ENCODE measurements around the gene TBC1D14.
A peak's percentile ranks its signal among the peaks of the same experiment; 100 is the strongest.

The TBC1D14 gene

DNA sequence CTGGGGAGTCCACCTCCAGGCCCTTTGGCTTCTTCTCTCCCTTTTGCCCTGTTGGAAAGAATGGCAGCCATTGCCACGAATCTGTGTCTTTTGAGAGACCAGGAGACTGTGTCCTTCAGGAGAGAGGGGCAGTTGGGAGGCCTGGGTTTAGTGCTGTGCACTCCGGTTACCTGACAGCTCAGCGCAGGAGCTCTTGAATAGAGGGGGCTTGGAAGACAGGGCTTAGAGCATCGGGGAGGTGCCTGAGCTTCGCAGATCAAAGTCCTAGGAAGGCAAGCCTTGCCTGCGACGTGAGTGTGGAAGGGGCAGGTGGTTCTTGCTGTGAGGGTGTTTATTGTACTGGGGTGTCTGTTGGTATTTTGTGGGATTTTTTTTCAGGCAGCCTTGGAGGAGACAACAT lies 91.6 kb downstream of the TBC1D14 start:
- DNase-seq (ENCODE audit: low spot score) = peak; percentile 1

DNA sequence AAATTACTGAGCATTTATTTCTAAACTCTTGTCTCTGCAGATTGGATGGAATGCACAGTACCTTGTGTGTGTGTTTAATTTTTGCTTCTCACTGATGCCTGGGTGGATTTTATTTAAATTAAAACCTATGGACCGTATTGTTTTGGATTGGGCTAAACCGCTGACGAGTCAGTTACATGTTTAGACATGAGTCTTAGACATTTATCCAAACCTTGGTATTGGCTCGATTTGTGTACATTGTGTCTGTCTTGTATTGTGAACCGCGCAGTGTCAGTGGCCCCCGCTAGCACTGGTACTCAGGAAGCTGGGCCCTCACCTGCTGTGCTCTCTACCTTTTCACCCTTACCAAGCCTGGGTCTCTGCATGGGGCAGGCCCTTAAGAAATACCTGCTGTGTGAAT lies 92.7 kb downstream of the TBC1D14 start:
- DNase-seq (ENCODE audit: low spot score) = no peak

GRCh38 chr4:7003176-7003878 lies 93.7 kb downstream of the TBC1D14 start:
- DNase-seq (ENCODE audit: low spot score) = no peak

GRCh38 chr4:7003879-7004240 lies 94.2 kb downstream of the TBC1D14 start:
- no peak for DNase-seq (ENCODE audit: low spot score)

DNA sequence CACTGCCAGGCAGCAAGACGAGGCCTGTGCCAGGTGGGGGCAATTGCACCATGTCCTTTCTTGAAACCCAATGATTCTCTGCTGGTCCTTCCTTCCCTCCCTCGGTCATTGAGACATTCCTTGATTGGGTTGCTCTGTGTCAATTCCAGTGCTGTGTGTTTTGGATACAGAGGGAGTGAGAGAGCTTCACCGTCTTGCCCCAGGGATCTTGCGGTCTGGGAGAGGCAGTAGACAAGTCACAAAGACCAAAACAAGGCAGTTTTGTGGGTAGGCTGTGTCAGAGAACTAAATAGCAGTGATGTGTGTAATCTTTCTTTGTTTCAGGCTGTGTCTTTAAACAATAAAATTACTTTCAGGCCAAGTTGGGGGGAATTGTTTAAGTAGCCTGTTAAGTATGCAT lies 94.7 kb downstream of the TBC1D14 start:
- DNase-seq (ENCODE audit: low spot score) = no peak

GRCh38 chr4:7005571-7005970 lies 95.9 kb downstream of the TBC1D14 start:
- DNase-seq (ENCODE audit: low spot score) = no peak

GRCh38 chr4:7006411-7006810 lies 96.8 kb downstream of the TBC1D14 start:
- no peak for DNase-seq (ENCODE audit: low spot score)

DNA sequence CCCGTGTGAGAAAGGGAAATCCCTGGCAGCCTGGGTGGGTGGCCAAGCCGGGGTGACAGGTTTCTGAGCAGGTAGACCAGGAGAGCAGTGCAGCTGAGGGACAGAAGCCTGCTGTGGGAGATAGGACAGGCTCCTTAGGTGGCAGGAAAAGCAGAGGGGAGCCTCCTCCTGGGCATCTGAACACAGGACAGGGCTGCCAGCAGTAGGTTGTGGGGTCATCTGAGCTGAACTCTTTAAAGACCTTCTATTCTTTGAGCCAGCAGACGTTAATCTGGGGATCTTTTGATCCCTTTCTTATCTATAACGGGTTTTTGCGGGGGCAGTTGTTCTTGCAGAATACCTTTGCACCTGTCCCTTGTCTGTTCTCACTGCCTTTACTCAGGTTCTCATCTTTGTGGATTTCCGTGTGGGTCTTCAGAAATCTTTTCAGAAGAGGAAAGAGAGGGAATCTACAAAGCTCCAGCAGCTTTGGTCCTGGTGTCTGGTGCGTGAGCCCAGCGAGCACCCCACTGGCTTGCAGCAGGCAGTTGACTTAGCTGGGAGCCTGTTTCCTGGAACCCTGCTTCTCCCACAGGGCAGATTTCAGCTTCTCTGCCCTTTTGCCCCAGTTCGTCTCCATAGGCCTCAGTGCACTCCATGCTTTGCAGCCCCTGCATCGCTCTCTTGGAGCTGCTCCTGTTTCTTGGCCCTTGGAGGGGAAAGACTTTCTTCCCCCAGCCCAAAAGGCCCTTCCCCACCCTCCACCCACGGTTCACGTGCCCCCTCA lies 97.7 kb downstream of the TBC1D14 start:
- DNase-seq (ENCODE audit: low spot score) = no peak

DNA sequence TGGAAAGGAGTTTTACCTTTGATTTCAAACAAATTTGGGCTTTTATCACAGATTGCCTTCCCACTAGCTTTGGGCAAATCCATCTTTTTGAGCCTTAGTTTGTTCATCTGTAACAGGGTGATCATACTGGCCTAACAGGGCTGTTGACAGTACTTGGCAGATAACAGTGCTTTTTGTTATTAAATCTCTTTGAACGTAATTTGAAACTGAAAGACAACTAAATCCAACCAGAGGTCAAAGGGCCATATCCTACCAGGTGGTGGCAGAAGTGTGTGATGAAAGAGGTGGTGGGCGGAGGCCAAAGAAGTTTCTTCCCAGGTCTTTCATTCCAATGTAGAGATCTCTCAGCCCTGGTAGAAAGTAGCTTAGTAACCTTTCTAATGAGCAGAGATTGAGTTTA lies 98.3 kb downstream of the TBC1D14 start:
- DNase-seq (ENCODE audit: low spot score) = no peak

GRCh38 chr4:7009564-7009963 lies 99.9 kb downstream of the TBC1D14 start:
- no peak for DNase-seq (ENCODE audit: low spot score)

GRCh38 chr4:7013175-7013574 lies 103.5 kb downstream of the TBC1D14 start:
- DNase-seq (ENCODE audit: low spot score) = no peak

- DNase-seq (ENCODE audit: low spot score) = no peak
Observed at GRCh38 chr4:7014815-7015214, 105.2 kb downstream of the TBC1D14 start.

- DNase-seq (ENCODE audit: low spot score) = no peak
Observed at GRCh38 chr4:7015383-7016035, 105.9 kb downstream of the TBC1D14 start.

DNA sequence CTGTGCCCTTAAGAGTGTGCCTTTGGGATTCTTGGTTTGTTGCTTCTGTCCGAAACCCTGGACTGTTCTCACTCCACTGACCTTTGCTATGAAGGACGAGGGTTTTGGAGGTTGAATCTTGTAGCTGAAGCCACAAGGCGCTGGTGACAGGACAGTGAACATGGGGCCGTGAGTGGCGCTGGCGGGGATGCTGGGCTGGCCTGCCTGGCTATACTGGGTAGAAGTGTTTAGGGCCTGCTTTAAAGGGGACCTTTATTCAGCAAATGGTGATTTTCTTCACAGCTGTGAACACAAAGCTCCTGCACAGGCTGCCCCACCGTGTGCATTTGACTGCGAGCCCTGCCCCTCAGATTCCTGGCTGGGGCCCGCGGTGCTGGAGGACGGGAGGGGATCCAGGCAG lies 106.5 kb downstream of the TBC1D14 start:
- no peak for DNase-seq (ENCODE audit: low spot score)

DNA sequence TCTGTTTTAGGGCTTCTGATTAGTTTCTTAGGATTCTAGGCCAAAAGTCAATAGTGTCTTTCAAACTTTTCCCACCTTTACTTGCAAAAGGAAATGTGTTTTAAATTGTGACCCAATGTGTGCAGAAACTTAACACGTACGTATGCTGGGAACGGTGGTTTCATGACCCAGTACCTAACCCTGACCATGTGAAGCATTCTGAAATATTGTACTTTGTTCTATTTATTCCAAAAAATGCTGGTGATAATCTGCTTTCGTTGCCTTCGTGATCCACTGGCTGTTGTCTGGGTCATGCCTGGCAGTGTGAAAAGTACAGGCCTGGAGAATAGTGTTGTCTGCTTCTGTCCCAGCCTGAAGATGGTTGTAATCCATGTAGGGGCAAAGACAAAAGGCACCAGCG lies 106.9 kb downstream of the TBC1D14 start:
- DNase-seq (ENCODE audit: low spot score) = no peak

DNA sequence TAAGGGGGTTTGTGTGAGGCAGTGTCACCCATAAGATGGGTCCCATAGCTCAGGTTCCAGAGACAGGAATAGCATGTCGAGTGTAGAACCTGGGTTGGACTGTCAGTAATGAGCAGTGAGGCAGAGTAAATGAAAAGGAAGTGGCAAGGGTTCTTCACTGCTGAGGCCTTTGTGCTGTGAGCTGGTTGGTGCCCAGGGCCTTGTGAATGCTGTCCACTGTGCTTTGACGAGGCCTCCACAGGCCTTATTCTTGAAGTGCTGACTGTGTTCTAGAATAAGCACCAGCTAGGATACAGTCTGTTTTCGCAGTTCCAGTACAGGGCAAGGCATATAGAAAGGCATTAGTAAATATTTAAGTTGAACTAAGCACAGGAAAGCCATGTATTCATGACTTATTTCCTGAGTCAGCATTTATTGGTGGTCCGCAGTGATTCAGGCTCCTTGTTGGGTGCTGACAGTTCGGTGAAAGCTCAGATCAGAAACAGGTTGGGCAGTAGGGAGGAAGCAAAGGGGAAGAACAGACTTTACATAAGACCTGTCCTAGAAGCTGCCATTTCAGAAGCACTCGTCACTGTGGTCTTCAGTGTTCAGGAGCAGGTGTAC lies 107.9 kb downstream of the TBC1D14 start:
- no peak for DNase-seq (ENCODE audit: low spot score)

GRCh38 chr4:7018281-7018680 lies 108.7 kb downstream of the TBC1D14 start:
- no peak for DNase-seq (ENCODE audit: low spot score)

DNA sequence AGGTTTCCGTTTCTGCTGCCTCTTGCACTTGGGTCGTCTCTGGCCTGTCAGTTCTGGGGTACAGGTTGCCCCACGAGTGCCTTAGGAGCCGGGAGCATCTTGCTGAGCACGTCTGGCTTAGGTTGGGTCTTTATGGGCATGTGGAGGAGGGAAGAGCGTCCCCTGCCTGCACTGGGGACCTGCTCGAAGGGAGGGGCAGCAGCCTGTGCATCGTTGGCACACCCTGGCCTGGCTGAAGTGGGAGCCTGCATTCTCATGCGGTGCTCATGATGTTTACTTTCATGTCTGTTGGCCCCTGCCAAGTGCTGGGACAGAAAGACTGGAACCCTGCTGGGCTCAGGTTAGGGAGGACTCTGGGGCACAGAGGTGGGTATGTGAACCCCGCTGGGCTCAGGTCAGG lies 109.7 kb downstream of the TBC1D14 start:
- no peak for DNase-seq (ENCODE audit: low spot score)

GRCh38 chr4:7020290-7020689 lies 110.7 kb downstream of the TBC1D14 start:
- no peak for DNase-seq (ENCODE audit: low spot score)

DNA sequence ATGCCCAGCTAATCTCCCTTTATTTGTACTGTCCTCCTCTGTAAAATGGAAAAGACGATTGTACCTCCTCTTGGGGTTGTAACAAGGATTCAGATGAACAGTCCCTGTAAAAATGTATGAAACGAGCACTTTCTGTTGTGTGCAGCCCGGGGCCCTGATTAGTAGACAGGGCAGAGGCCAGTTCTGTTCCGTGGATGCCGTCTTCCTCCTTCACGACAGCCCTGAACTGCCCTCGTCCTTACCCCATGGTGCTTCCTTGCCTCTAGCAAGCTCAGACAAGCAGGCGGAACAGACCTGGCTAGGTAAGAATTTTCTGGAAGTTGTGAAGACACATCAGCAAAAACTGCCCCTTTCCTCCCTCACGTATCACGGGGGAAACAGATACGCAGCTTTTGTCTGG lies 111.2 kb downstream of the TBC1D14 start:
- DNase-seq (ENCODE audit: low spot score) = no peak

GRCh38 chr4:7021355-7021754 lies 111.7 kb downstream of the TBC1D14 start:
- no peak for DNase-seq (ENCODE audit: low spot score)

GRCh38 chr4:7021930-7022664 lies 112.5 kb downstream of the TBC1D14 start:
- DNase-seq (ENCODE audit: low spot score) = peak; percentile 92
